Large intestine (tissue), 12 donors: ENCODE data around the gene DNAH2. TPM values are rescaled to one million over a fixed set of nuclear protein-coding genes. Genes with fewer than 3 reads are reported as not detected.
A peak's percentile ranks its signal among the peaks of the same experiment; 100 is the strongest.

Experiments used
- DNase-seq, 2 donors: peaks; one replicate each; pipeline versions ENCODE4 v3.0.0 to v3.0.0-alpha.2; 2013
- H3K27ac ChIP-seq: one replicate; pipeline ENCODE4 v1.5.1; 2013; ENCODE audit warnings: low read length
- H3K27me3 ChIP-seq: 2 replicates; pipeline ENCODE4 v1.6.1; 2013; ENCODE audit warnings: low read length; ENCODE audit not compliant: control insufficient read depth, insufficient read depth
- H3K36me3 ChIP-seq: 2 replicates; pipeline ENCODE4 v1.6.1; 2013; ENCODE audit warnings: low read length; ENCODE audit not compliant: control insufficient read depth, insufficient read depth
- H3K4me1 ChIP-seq: one replicate; pipeline ENCODE4 v1.6.1; 2013; ENCODE audit warnings: low read length; ENCODE audit not compliant: control insufficient read depth, insufficient read depth
- H3K4me3 ChIP-seq: one replicate; pipeline ENCODE4 v1.5.1; 2013; ENCODE audit warnings: low read length
- H3K9me3 ChIP-seq: one replicate; pipeline ENCODE4 v1.6.1; 2013; ENCODE audit warnings: mild to moderate bottlenecking, low read depth, low read length, moderate library complexity; ENCODE audit not compliant: control insufficient read depth
- WGBS: methylation state at CpG from one replicate; pipeline ENCODE4 v1.1.5; 2013; ENCODE audit warnings: low lambda C conversion rate; ENCODE audit not compliant: insufficient coverage; 5-methylcytosine and 5-hydroxymethylcytosine counted together
- long read RNA-seq, 11 donors: transcript quantifications; one replicate each; lab custom pipeline, GENCODE V29; 2026
- polyA plus RNA-seq: library from polyadenylated mRNA; unstranded; fragments of 120-200 nt; gene quantifications from one replicate; pipeline ENCODE4 v1.2.1, GENCODE V29; 2013

DNAH2 gene, protein sequence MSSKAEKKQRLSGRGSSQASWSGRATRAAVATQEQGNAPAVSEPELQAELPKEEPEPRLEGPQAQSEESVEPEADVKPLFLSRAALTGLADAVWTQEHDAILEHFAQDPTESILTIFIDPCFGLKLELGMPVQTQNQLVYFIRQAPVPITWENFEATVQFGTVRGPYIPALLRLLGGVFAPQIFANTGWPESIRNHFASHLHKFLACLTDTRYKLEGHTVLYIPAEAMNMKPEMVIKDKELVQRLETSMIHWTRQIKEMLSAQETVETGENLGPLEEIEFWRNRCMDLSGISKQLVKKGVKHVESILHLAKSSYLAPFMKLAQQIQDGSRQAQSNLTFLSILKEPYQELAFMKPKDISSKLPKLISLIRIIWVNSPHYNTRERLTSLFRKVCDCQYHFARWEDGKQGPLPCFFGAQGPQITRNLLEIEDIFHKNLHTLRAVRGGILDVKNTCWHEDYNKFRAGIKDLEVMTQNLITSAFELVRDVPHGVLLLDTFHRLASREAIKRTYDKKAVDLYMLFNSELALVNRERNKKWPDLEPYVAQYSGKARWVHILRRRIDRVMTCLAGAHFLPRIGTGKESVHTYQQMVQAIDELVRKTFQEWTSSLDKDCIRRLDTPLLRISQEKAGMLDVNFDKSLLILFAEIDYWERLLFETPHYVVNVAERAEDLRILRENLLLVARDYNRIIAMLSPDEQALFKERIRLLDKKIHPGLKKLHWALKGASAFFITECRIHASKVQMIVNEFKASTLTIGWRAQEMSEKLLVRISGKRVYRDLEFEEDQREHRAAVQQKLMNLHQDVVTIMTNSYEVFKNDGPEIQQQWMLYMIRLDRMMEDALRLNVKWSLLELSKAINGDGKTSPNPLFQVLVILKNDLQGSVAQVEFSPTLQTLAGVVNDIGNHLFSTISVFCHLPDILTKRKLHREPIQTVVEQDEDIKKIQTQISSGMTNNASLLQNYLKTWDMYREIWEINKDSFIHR (N-terminal part only)
- 0.09 TPM for polyA plus RNA-seq
- long read RNA-seq, donor 1, result 0 reads
- long read RNA-seq, donor 2, result 0 reads
- long read RNA-seq, donor 3, result 0 reads
- long read RNA-seq, donor 4, result 0 reads
- long read RNA-seq, donor 5, result 0 reads
- long read RNA-seq, donor 6, result 0 reads
- long read RNA-seq, donor 7, result 0 reads
- long read RNA-seq, donor 8, result 0 reads
- long read RNA-seq, donor 9, result 0 reads
- long read RNA-seq, donor 10, result 0 reads
- long read RNA-seq, donor 11, result 0 reads

- peaks cover 12% of the 10 kb centered on the region for H3K4me1 ChIP-seq
- H3K4me3 ChIP-seq, result peak within 1 kb of the TSS; percentile 63
- H3K9me3 ChIP-seq, result no peaks in the 10 kb centered on the region
- peaks cover 58% of the 10 kb centered on the region for H3K27me3 ChIP-seq
- H3K36me3 ChIP-seq, result no peaks in the 10 kb centered on the region
- peak; percentile 75 to 86 for DNase-seq
- peak within 1 kb of the TSS; percentile 22 for H3K27ac ChIP-seq
- no CpG with 5 or more reads among the region's 64 CpGs for WGBS
These were observed at the start of gene DNAH2 for GRCh38 chr17:7716901-7717755. Gene DNAH2 (plus strand): TSS chr17:7717744. CDS start chr17:7719735, 1,991 bp downstream.

- no peaks in the 10 kb centered on the region for H3K27me3 ChIP-seq
- H3K36me3 ChIP-seq, result peaks cover 54% of the 10 kb centered on the region
- peaks cover 2% of the 10 kb centered on the region for H3K9me3 ChIP-seq
- WGBS, result 100% methylated on average over 5 of the region's 7 CpGs
- no peak for DNase-seq
- no peaks in the 10 kb centered on the region for H3K4me1 ChIP-seq
- H3K4me3 ChIP-seq, result no peak overlapping the region
- no peak overlapping the region for H3K27ac ChIP-seq
These were observed 49.1 kb upstream of the DNAH2 start for GRCh38 chr17:7668482-7668881.

GRCh38 chr17:7673239-7673638 lies 44.3 kb upstream of the DNAH2 start:
- H3K4me3 ChIP-seq, result no peak overlapping the region
- no peak overlapping the region for H3K27ac ChIP-seq
- H3K9me3 ChIP-seq, result peaks cover 12% of the 10 kb centered on the region
- H3K4me1 ChIP-seq, result no peaks in the 10 kb centered on the region
- no peak for DNase-seq
- WGBS, result 100% methylated on average over 1 of the region's 2 CpGs
- H3K27me3 ChIP-seq, result no peaks in the 10 kb centered on the region
- peaks cover 69% of the 10 kb centered on the region for H3K36me3 ChIP-seq

- no peak for DNase-seq
- peaks cover 58% of the 10 kb centered on the region for H3K36me3 ChIP-seq
- no peak overlapping the region for H3K27ac ChIP-seq
- no peak overlapping the region for H3K4me3 ChIP-seq
- no peaks in the 10 kb centered on the region for H3K27me3 ChIP-seq
- WGBS, result no CpG with 5 or more reads among the region's 14 CpGs
- peaks cover 12% of the 10 kb centered on the region for H3K9me3 ChIP-seq
- no peaks in the 10 kb centered on the region for H3K4me1 ChIP-seq
These were observed 42.6 kb upstream of the DNAH2 start for GRCh38 chr17:7674934-7675333.

- Histone ChIP-seq H3K4me1 (no peaks in the 10 kb centered on the region), H3K4me3 (no peak overlapping the region), H3K9me3 (peaks cover 12% of the 10 kb centered on the region), H3K27me3 (no peaks in the 10 kb centered on the region), H3K36me3 (peaks cover 44% of the 10 kb centered on the region), H3K27ac (no peak overlapping the region)
- DNase-seq, result no peak
- WGBS, result no CpG with 5 or more reads among the region's 5 CpGs
These were observed 41.0 kb upstream of the DNAH2 start for GRCh38 chr17:7676533-7676932.

DNA sequence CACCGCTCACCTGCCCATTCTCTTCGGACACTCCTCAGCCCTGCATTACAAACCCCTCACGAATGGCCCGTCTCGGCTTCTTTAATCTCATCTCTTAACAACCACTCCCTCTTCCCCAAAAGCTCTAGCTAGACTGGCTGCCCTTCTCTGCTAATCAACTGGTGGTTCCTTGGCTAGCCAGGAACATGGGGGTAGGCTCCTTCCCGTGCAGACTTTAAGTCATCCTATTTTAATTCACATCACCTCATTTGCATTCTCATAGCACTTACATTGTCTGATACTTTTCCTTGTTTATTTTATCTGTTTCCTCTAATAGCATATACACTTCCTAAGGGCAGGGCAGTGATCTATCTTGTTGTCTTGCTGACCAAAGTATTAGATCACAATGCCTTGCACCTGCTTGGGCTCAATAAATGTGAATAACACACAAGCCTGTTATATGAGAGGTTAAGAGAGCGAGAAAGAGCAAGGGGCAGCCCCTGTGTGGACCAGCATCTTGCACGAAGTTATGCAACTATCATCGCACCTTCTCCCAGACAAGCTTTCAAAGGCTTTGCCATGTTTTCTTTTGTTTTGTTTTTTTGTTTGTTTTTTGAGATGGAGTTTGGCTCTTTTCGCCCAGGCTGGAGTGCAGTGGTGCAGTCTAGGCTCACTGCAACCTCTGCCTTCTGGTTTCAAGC lies 40.0 kb upstream of the DNAH2 start:
- DNase-seq, result no peak
- peaks cover 12% of the 10 kb centered on the region for H3K9me3 ChIP-seq
- H3K27me3 ChIP-seq, result no peaks in the 10 kb centered on the region
- H3K4me1 ChIP-seq, result no peaks in the 10 kb centered on the region
- 79% methylated on average over 9 of the region's 10 CpGs for WGBS
- H3K4me3 ChIP-seq, result no peak overlapping the region
- H3K27ac ChIP-seq, result no peak overlapping the region
- peaks cover 37% of the 10 kb centered on the region for H3K36me3 ChIP-seq

- 80% methylated on average over 2 of the region's 15 CpGs for WGBS
- peak in 1 of 2 donors; percentile 13 for DNase-seq
- Histone ChIP-seq H3K4me3 (peak overlapping the region; percentile 82), H3K27me3 (no peaks in the 10 kb centered on the region), H3K4me1 (peaks cover 15% of the 10 kb centered on the region), H3K9me3 (no peaks in the 10 kb centered on the region), H3K36me3 (peaks cover 3% of the 10 kb centered on the region), H3K27ac (peak overlapping the region; percentile 92)
These were observed 32.6 kb upstream of the DNAH2 start for GRCh38 chr17:7684851-7685532.

GRCh38 chr17:7685533-7686221 lies 31.9 kb upstream of the DNAH2 start:
- peak overlapping the region; percentile 92 for H3K27ac ChIP-seq
- H3K4me3 ChIP-seq, result peak overlapping the region; percentile 82
- H3K36me3 ChIP-seq, result peaks cover 3% of the 10 kb centered on the region
- no peaks in the 10 kb centered on the region for H3K9me3 ChIP-seq
- no CpG with 5 or more reads among the region's 44 CpGs for WGBS
- H3K4me1 ChIP-seq, result peaks cover 15% of the 10 kb centered on the region
- DNase-seq, result peak; percentile 93 to 98
- H3K27me3 ChIP-seq, result no peaks in the 10 kb centered on the region
